Measurements from ENCODE around the gene SAMD4A. TPM values are rescaled to one million over a fixed set of nuclear protein-coding genes. Genes with fewer than 3 reads are reported as not detected.

Gene SAMD4A
- total and polyA plus RNA-seq, 2 donors (not counting 1 experiment from before 2014, with no cell fraction given), result 9.3 to 39.8 TPM

- no peaks in the 10 kb centered on the region for H3K36me3 ChIP-seq (ENCODE audit: control insufficient read depth, insufficient read depth, low read length)
- H3K4me3 ChIP-seq (replicated peaks in 1 of 4; ENCODE audit: control extremely low read depth in 1 of 4, insufficient read depth in 1 of 4, low read depth in 3 of 4, low read length in 4 of 4), result no peak overlapping the region
- no peak overlapping the region for H3K9ac ChIP-seq (ENCODE audit: insufficient read depth, low read length)
- peaks cover 7% of the 10 kb centered on the region for H3K27me3 ChIP-seq (ENCODE audit: control insufficient read depth, insufficient read depth, low read length)
- no peak for DNase-seq (ENCODE audit: low read depth in 2 of 2)
- H3K9me3 ChIP-seq (ENCODE audit: control insufficient read depth, insufficient read depth, low read depth, low read length), result no peaks in the 10 kb centered on the region
- no peaks in the 10 kb centered on the region for H3K79me2 ChIP-seq (ENCODE audit: control insufficient read depth, insufficient read depth, low read length)
- H3K4me1 ChIP-seq (ENCODE audit: control insufficient read depth, extremely low read depth, insufficient read depth, low read length), result no peaks in the 10 kb centered on the region
- H4K20me1 ChIP-seq (ENCODE audit: control insufficient read depth, extremely low read depth, insufficient read depth, low read length), result no peaks in the 10 kb centered on the region
- no peak overlapping the region for H2AFZ ChIP-seq (ENCODE audit: low read length)
- no peak overlapping the region for H3K4me2 ChIP-seq (ENCODE audit: extremely low read depth, insufficient read depth, low read length)
- H3K27ac ChIP-seq (ENCODE audit: insufficient read depth, low read length), result no peak overlapping the region
- TF ChIP-seq CTCF (conservative IDR thresholded peaks at IDR 0.05 in 1 of 2, IDR thresholded peaks at IDR 0.05 in 1 of 2; ENCODE audit: low read depth in 1 of 2, low read length in 2 of 2), result no peak
- TF ChIP-seq EZH2 (IDR thresholded peaks at IDR 0.05; ENCODE audit: low read length, missing control alignments), result no peak
Observed at GRCh38 chr14:54812617-54813016, 245.7 kb downstream of the SAMD4A start.

GRCh38 chr14:54813081-54813480, 246.2 kb downstream of the SAMD4A start:
- H3K79me2 ChIP-seq (ENCODE audit: control insufficient read depth, insufficient read depth, low read length), result no peaks in the 10 kb centered on the region
- no peak overlapping the region for H3K4me3 ChIP-seq (replicated peaks in 1 of 4; ENCODE audit: control extremely low read depth in 1 of 4, insufficient read depth in 1 of 4, low read depth in 3 of 4, low read length in 4 of 4)
- no peak for DNase-seq (ENCODE audit: low read depth in 2 of 2)
- no peak overlapping the region for H3K27ac ChIP-seq (ENCODE audit: insufficient read depth, low read length)
- H3K36me3 ChIP-seq (ENCODE audit: control insufficient read depth, insufficient read depth, low read length), result no peaks in the 10 kb centered on the region
- H2AFZ ChIP-seq (ENCODE audit: low read length), result no peak overlapping the region
- no peak for TF ChIP-seq EZH2 (IDR thresholded peaks at IDR 0.05; ENCODE audit: low read length, missing control alignments)
- no peak for TF ChIP-seq CTCF (conservative IDR thresholded peaks at IDR 0.05 in 1 of 2, IDR thresholded peaks at IDR 0.05 in 1 of 2; ENCODE audit: low read depth in 1 of 2, low read length in 2 of 2)
- peaks cover 7% of the 10 kb centered on the region for H3K27me3 ChIP-seq (ENCODE audit: control insufficient read depth, insufficient read depth, low read length)
- H3K9ac ChIP-seq (ENCODE audit: insufficient read depth, low read length), result no peak overlapping the region
- no peaks in the 10 kb centered on the region for H4K20me1 ChIP-seq (ENCODE audit: control insufficient read depth, extremely low read depth, insufficient read depth, low read length)
- no peak overlapping the region for H3K4me2 ChIP-seq (ENCODE audit: extremely low read depth, insufficient read depth, low read length)
- H3K9me3 ChIP-seq (ENCODE audit: control insufficient read depth, insufficient read depth, low read depth, low read length), result no peaks in the 10 kb centered on the region
- no peaks in the 10 kb centered on the region for H3K4me1 ChIP-seq (ENCODE audit: control insufficient read depth, extremely low read depth, insufficient read depth, low read length)

GRCh38 chr14:54814076-54814475, 247.1 kb downstream of the SAMD4A start:
- Histone ChIP-seq H2AFZ (ENCODE audit: low read length) (no peak overlapping the region), H3K9ac (ENCODE audit: insufficient read depth, low read length) (no peak overlapping the region), H3K4me2 (ENCODE audit: extremely low read depth, insufficient read depth, low read length) (no peak overlapping the region), H3K4me1 (ENCODE audit: control insufficient read depth, extremely low read depth, insufficient read depth, low read length) (no peaks in the 10 kb centered on the region), H3K9me3 (ENCODE audit: control insufficient read depth, insufficient read depth, low read depth, low read length) (no peaks in the 10 kb centered on the region), H4K20me1 (ENCODE audit: control insufficient read depth, extremely low read depth, insufficient read depth, low read length) (no peaks in the 10 kb centered on the region), H3K27me3 (ENCODE audit: control insufficient read depth, insufficient read depth, low read length) (peaks cover 7% of the 10 kb centered on the region), H3K4me3 (replicated peaks in 1 of 4; ENCODE audit: control extremely low read depth in 1 of 4, insufficient read depth in 1 of 4, low read depth in 3 of 4, low read length in 4 of 4) (no peak overlapping the region), H3K36me3 (ENCODE audit: control insufficient read depth, insufficient read depth, low read length) (no peaks in the 10 kb centered on the region), H3K79me2 (ENCODE audit: control insufficient read depth, insufficient read depth, low read length) (no peaks in the 10 kb centered on the region), H3K27ac (ENCODE audit: insufficient read depth, low read length) (no peak overlapping the region)
- no peak for DNase-seq (ENCODE audit: low read depth in 2 of 2)
- TF ChIP-seq CTCF (conservative IDR thresholded peaks at IDR 0.05 in 1 of 2, IDR thresholded peaks at IDR 0.05 in 1 of 2; ENCODE audit: low read depth in 1 of 2, low read length in 2 of 2) (no peak), EZH2 (IDR thresholded peaks at IDR 0.05; ENCODE audit: low read length, missing control alignments) (no peak)

Data from fibroblast of lung (primary cell).